Caki2 (cell line): ENCODE results near the gene ABLIM3. TPM values are rescaled to one million over a fixed set of nuclear protein-coding genes. Genes with fewer than 3 reads are reported as not detected.

Experiments
- DNase-seq: peaks from one replicate; pipeline ENCODE4 v3.0.0-alpha.2; 2015; ENCODE audit warnings: low read depth
- in situ Hi-C: cut with HindIII; loops from 2 replicates; pipeline ENCODE4 v1.10.0; 2016; ENCODE audit warnings: low sequenced_read_pairs, low pct_unique_long_range_greater_than_20kb, mixed read lengths
- total RNA-seq: library from RNA; depleted of rRNA; stranded (reverse); fragments of >200 nt; shearing (Covaris generic); gene quantifications from 2 replicates; pipeline ENCODE4 v1.2.3, GENCODE V29; 2014; ENCODE audit warnings: low replicate concordance; rRNA removed

Gene ABLIM3
- total RNA-seq, 1 experiment from 2014 or later: 10.4 TPM

DNA sequence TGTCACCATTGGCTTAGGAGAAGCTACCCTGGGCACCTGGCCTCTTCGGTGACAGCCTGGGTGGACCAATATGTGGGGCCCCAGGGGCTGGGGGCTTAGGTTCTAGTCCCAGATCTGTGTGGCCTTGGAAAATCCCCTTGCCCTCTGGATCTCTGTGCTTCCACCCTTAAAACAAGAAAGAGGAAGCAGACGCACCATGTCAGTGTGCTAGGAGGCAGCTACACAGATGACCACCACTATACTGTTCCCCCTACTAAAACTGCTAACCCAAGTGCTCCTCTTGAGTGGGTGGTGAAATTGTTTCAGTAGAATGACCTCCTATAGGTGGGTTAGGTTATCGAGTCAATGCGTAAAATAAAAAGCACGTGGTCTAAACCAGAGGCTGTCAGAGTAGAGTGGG lies 161.3 kb downstream of the ABLIM3 start:
- in situ Hi-C loops: no loop called here
- no peak for DNase-seq

GRCh38 chr5:149303210-149303609 lies 161.9 kb downstream of the ABLIM3 start:
- DNase-seq: no peak
- in situ Hi-C loops: no loop called here

GRCh38 chr5:149304195-149305078 lies 163.1 kb downstream of the ABLIM3 start:
- in situ Hi-C loops: no loop called here
- no peak for DNase-seq

DNA sequence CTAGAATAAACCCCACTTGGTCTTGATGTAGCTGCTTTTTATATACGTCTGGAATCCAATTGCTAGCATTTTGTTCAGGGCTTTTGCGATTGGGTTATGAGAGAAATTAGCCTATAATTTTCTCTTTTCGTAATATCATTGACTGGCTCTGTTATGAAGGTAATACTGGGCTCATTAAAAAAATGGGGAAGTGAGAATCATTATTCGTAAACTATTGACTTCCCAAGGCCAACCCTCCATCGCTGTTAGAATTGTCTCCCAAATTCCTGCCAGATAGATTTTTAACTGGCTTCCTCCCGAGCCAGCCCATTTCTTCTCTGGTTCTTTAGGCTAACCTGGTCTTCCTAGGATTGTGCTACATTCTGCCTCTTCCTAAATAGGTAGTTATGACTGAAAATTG lies 168.1 kb downstream of the ABLIM3 start:
- in situ Hi-C loops: no loop called here

More for the DNA sequence above, 168.1 kb downstream of the ABLIM3 start:
- DNase-seq: no peak

Other genes with a start within 250 kb of the ABLIM3 start
- 2.4 and 5.1 TPM in 2 replicates for gene SH3TC2, start 78.4 kb upstream of the ABLIM3 start, total RNA-seq
- gene AFAP1L1, start 130.4 kb downstream of the ABLIM3 start, total RNA-seq: 1.3 and 3.6 TPM in 2 replicates
- gene GRPEL2, start 204.0 kb downstream of the ABLIM3 start, total RNA-seq: 5.5 and 6.1 TPM in 2 replicates
- 6.1 and 7.3 TPM in 2 replicates for gene PCYOX1L, start 216.6 kb downstream of the ABLIM3 start, total RNA-seq
- gene IL17B, start 237.8 kb downstream of the ABLIM3 start, total RNA-seq: not detected in 2 replicates